ENCODE results near the gene DAPK2.

- TF ChIP-seq CTCF (conservative IDR thresholded peaks at IDR 0.05) = no peak
- no peak for TF ChIP-seq ZFX (IDR thresholded peaks at IDR 0.05)
These were observed 44.2 kb upstream of the DAPK2 start for GRCh38 chr15:64090527-64090926.

Measured in C4-2B (cell line).